HG02870 (cell line): ENCODE data around the gene SIK2.

ENCODE experiments used
- ATAC-seq: cut with Tn5 transposase; IDR thresholded peaks from one replicate; pipeline ENCODE4 v1.9.1; 2021; ENCODE audit warnings: mild to moderate bottlenecking, moderate library complexity; ENCODE audit not compliant: unreplicated experiment

Gene SIK2

GRCh38 chr11:111601979-111602864 is at the start of gene SIK2:
Gene SIK2 (plus strand): TSS chr11:111602449. CDS start chr11:111602564, 115 bp downstream.
- ATAC-seq = peak; percentile 86

GRCh38 chr11:111554532-111554931 is 47.7 kb upstream of the SIK2 start:
- no peak for ATAC-seq

- no peak for ATAC-seq
Measured at GRCh38 chr11:111555255-111555654, 47.0 kb upstream of the SIK2 start.

- ATAC-seq = no peak
Measured at GRCh38 chr11:111557425-111558111, 44.7 kb upstream of the SIK2 start.

- ATAC-seq = no peak
Measured at GRCh38 chr11:111559800-111560464, 42.3 kb upstream of the SIK2 start.

GRCh38 chr11:111560800-111561199 is 41.4 kb upstream of the SIK2 start:
- ATAC-seq = no peak

GRCh38 chr11:111561306-111561705 is 40.9 kb upstream of the SIK2 start:
- ATAC-seq = no peak

- no peak for ATAC-seq
Measured at GRCh38 chr11:111561791-111562325, 40.4 kb upstream of the SIK2 start.

- peak; percentile 53 for ATAC-seq
Measured at GRCh38 chr11:111562692-111563389, 39.4 kb upstream of the SIK2 start.

GRCh38 chr11:111565114-111565720 is 37.0 kb upstream of the SIK2 start:
- ATAC-seq = no peak

GRCh38 chr11:111566324-111566723 is 35.9 kb upstream of the SIK2 start:
- ATAC-seq = no peak

- no peak for ATAC-seq
Measured at GRCh38 chr11:111569476-111569875, 32.8 kb upstream of the SIK2 start.

GRCh38 chr11:111570796-111571195 is 31.5 kb upstream of the SIK2 start:
- ATAC-seq = no peak

GRCh38 chr11:111571829-111572501 is 30.3 kb upstream of the SIK2 start:
- no peak for ATAC-seq

- no peak for ATAC-seq
Measured at GRCh38 chr11:111572581-111572980, 29.7 kb upstream of the SIK2 start.

GRCh38 chr11:111573821-111574249 is 28.4 kb upstream of the SIK2 start:
- ATAC-seq = no peak

GRCh38 chr11:111574373-111575225 is 27.6 kb upstream of the SIK2 start:
- peak; percentile 51 for ATAC-seq

- ATAC-seq = no peak
Measured at GRCh38 chr11:111575740-111576139, 26.5 kb upstream of the SIK2 start.

GRCh38 chr11:111577821-111578220 is 24.4 kb upstream of the SIK2 start:
- ATAC-seq = no peak
